GM12892 (cell line): ENCODE measurements around the gene RRAS2.
A peak's percentile ranks its signal among the peaks of the same experiment; 100 is the strongest.

ENCODE experiments used
- DNase-seq: peaks from one replicate; pipeline ENCODE4 v3.0.0; 2011; ENCODE audit not compliant: insufficient read length
- FAIRE-seq: peaks from 2 replicates; lab custom pipeline; 2011; peaks lifted over from hg19 to GRCh38; lab: Jason Lieb, UNC
- POLR2A ChIP-seq: IDR thresholded peaks from 2 replicates; pipeline ENCODE4 v1.6.1; 2011; ENCODE audit warnings: low read depth, low read length, control low read depth
- POLR2AphosphoS5 ChIP-seq: IDR thresholded peaks from 2 replicates; pipeline ENCODE4 v1.6.1; 2011; ENCODE audit warnings: low read depth, low read length, control low read depth
- TAF1 ChIP-seq: IDR thresholded peaks from 2 replicates; pipeline ENCODE4 v1.6.1; 2011; ENCODE audit warnings: low read depth, mild to moderate bottlenecking, control low read depth, low read length, borderline replicate concordance

The RRAS2 gene

DNA sequence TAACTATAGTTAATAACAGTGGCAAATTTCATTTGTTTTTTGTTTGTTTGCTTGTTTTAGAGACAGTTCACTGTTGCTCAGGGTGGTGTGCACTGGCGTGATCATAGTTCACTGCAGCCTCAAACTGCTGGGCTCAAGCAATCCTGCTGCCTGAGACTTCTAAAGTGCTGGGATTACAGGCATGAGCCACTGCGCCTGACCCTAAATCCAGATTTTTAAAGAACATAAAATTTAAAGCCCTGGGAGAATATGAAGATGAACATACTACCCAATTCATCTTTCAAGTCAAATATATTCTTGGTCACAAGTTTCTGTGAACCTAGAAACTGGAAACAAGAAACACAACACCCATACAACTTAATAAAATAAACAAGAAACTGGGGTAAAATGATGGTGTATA, 28.1 kb downstream of the RRAS2 start:
- DNase-seq (no peak), FAIRE-seq (no peak)
- TF ChIP-seq TAF1 (no peak), POLR2A (no peak), POLR2AphosphoS5 (no peak)

DNA sequence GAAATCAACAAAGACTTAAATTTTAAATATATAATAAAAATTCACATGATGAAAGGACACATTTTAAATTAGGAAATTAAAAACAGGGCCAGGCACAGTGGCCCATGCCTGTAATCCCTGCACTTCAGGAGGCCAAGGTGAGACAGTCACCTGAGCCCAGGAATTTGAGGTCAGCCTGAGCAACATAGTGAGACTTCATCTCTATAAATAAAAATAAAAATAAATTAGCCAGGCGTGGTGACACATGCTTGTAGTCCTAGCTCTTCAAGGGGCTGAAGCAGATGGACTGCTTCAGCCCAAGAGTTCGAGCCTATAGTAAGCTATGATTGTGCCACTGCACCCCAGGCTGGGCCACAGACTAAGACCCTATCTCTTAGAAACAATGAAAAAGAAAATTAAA, 29.3 kb downstream of the RRAS2 start:
- TF ChIP-seq POLR2AphosphoS5: no peak
- TF ChIP-seq TAF1: no peak
- TF ChIP-seq POLR2A: no peak
- FAIRE-seq (no peak), DNase-seq (no peak)

DNA sequence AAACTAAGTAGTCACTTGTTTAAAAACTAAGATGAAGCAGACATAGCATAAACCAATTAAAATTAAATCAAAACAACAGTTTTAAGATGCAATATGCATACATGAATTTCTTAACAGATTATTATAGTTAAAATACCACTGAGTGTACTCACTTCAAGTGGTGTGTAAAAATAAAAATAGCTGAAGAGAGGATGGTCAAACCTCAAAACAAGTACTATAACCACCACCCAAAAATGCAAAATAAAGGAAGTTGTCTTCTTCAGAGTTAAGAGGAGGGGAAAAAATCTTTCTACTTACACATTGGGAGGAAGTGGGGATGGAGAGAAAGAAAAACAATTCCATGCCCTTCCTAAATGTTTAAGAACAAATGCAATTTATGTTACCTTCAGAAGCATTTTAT, 31.9 kb downstream of the RRAS2 start:
- DNase-seq (no peak), FAIRE-seq (peak; percentile 80)
- TF ChIP-seq POLR2A (no peak), POLR2AphosphoS5 (no peak)

DNA sequence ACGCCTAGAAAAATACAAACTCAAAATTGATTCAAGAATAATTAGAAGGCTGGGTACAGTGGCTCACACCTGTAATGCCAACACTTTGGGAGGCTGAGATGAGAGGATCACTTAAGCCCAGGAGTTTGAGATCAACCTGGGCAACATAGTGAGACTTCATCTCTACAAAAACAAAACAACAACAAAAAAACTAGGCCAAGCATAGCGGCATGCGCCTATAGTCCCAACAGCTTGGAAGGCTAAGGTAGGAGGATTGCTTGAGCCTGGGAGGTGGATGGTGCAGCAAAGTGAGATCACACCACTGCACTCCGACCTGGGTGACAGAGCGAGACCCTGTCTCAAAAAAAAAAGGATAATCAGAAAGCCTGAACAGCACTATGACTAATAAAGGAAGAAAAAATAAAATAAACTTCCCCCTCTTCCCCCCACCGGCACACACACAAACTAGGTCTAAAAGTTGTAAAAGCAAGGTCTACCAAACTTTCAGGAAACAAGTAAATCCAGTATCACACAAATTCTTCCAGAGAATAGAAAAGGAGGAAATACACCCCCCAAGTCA, 35.8 kb downstream of the RRAS2 start:
- FAIRE-seq: peak; percentile 94

DNA sequence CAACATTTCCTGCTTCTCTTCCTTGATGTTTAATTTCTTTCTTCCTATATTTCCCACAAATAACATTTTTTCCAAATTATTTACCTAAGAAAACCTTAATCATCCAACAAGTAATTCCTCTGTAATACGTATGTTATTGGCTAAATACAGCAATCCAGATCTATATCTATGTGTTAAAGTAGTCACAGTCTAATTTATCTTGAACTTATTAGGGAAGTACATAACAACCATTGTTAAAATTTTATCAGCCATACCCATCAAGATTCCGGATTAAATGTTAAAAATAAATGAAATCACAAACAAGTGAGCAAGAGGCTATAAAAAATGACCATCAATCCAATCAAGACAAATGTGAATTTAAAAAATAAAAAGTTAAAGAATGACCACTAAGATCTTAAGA, 36.5 kb downstream of the RRAS2 start:
- DNase-seq (no peak), FAIRE-seq (peak; percentile 62)
- no peak for TF ChIP-seq POLR2AphosphoS5
- no peak for TF ChIP-seq POLR2A
- no peak for TF ChIP-seq TAF1

More for the DNA sequence above, 35.8 kb downstream of the RRAS2 start:
- TF ChIP-seq POLR2A (no peak), TAF1 (no peak), POLR2AphosphoS5 (no peak)
- no peak for DNase-seq

DNA sequence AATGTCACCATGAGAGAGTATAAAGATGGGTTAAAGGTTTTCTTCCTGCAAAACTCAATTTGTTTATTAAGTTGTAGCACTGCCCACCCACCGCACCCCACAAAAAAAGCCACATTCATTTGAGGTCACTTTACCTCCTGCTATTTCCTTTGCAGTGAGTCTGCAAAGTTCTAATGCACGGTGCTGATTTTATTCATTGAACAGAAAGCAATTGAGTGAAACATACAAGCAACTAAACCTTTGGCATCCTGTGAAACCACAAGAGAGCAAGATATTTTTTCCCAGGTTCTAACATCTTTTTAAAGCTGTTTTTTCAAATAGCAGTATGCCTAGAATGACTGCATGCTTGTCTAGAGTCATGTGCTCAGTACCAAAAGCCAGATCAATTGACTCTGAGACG, 39.0 kb downstream of the RRAS2 start:
- FAIRE-seq (peak; percentile 81), DNase-seq (no peak)
- TF ChIP-seq POLR2AphosphoS5 (no peak), POLR2A (no peak), TAF1 (no peak)

DNA sequence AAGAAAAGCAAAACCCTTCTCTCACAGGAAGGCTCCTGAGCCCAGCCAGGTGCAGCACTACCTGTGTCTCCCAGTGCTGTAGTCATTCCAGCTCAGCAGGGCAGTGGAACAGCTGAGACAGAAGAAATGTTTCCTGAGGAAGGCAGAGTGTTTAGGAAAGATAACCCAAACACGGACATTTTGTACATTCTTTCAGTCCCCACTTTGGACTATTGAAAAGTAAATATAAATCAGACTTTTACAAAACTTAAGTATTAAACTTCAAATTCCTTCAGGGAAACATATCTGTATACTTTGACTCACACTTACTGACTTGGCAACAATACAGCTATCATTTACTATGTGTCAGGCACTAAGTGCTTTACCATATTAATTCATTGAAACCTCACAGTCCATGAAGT, 40.4 kb downstream of the RRAS2 start:
- DNase-seq (no peak), FAIRE-seq (no peak)
- no peak for TF ChIP-seq TAF1
- TF ChIP-seq POLR2A: no peak
- no peak for TF ChIP-seq POLR2AphosphoS5

DNA sequence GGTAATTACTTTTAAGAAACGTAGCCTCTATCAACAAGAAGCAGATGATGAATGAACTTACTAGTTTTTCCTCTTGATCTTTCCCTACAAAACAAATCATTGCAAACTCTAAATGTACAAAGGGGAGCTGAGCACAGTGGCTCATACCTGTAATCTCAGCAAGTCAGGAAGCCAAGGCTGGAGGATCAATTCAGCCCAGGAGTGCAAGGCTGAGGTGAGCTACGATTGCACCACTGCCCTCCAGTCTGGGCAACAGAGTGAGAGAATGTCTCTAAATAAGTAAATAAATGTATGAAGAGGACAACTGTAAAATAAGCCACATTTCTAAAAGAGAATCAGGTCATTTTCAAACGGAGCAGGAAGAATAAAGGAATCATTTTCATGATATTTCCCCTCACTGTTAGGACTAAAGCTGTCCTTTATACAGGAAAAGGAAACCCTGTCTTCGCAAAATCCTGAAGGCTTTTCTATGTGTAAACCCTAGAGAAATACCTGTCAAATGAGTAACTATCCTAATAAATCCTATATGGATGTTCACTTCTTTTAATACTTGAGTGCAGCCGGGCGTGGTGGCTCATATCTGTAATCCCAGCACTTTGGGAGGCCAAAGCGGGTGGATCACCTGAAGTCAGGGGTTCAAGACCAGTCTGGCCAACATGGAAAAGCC, 41.2 kb downstream of the RRAS2 start:
- TF ChIP-seq TAF1: no peak
- TF ChIP-seq POLR2A: no peak
- TF ChIP-seq POLR2AphosphoS5: no peak
- DNase-seq (no peak), FAIRE-seq (no peak)

DNA sequence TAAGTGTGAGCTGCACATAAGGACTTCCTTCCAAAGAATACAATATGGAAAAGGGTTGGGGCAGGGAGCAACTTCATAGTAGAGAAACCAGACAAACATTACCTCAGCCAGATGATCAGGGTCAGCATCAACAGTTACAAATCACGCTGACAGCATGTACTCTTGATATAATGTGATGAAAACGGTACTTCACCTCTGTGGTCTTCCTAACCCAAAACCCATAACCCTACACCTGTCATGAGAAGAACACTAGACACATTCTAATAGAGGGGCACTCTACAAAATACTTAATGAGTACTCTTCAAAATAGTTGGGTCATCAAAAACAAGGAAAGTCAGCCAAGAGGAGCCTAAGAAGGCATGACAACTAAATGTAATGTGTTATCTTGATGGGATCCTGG, 43.9 kb downstream of the RRAS2 start:
- no peak for TF ChIP-seq TAF1
- TF ChIP-seq POLR2A: no peak
- DNase-seq (no peak), FAIRE-seq (peak; percentile 67)

DNA sequence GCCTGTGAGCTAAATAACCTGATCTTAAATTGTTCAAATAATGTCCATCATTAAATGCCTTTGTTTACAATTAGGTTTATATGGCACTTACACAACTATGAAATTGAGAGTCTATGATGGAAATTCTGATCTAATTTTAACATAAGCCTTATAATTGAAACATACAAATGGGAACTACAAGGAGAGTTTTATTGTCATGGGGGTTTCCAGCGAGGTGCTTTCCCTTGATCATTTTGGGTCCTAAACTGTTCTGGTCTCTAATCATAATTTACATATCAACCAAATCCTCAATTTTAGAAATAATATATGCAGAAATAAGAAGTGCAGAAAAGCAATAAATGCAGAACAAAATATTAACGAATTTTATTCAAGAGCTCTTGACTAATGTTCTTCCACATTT, 44.9 kb downstream of the RRAS2 start:
- no peak for FAIRE-seq
- no peak for DNase-seq
- TF ChIP-seq TAF1: no peak
- no peak for TF ChIP-seq POLR2AphosphoS5

DNA sequence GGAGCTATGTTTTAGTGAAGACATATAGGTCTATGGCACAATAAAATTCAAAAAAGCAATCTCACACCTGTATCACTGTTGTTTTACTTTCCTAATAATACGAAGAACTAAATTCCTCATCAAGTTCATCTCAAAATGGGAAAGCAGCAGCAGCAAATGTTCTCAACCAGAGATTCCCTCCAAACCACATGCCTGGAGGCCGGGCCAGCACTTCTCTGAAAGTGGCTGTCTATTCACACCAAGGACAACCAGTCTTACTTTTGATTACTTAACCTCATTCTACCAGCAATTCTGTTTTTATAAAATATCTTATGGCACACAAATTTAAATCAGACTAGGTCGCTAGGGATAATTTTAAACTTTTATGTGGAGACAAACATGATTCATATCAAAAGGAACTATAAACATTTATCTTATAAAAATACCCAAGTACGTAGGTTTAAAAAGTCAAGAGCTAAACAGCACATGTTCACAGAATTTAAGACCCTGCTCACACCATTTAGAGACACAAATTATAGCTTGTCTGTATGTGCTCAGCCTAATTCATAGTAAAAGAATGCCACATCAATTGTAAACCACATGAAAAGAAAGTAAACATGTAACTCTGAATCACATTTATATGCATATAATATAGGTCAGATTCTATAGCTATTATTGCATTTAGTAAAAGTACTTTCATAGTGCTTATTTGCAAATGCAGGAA, 46.1 kb downstream of the RRAS2 start:
- DNase-seq (no peak), FAIRE-seq (peak; percentile 46)
- TF ChIP-seq TAF1 (no peak), POLR2A (no peak), POLR2AphosphoS5 (no peak)

DNA sequence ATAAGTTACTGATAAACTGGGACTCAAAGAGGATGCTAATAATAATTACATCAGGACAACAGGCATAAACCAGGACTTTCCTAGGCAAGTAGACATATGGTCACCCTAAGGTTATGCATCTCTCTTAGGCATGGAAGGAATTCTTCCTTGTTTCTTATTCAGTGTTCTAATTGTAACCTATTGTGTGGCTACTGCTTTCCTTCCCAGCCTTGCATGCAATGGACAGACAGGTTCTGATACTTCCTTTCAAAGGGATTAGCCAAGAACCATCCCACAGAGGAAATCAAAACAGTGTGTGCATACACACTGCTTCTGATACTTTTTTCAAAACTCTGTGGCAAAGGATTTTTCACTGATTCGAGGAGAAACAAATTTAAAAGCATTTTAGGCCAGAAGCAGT, 48.3 kb downstream of the RRAS2 start:
- DNase-seq (no peak), FAIRE-seq (peak; percentile 88)
- TF ChIP-seq POLR2AphosphoS5 (no peak), TAF1 (no peak), POLR2A (no peak)
